Adrenal gland (tissue), 5 donors: ENCODE data around the gene MYL9.

Experiments
- POLR2A ChIP-seq, 2 donors: fragments of 450-650 bp; IDR thresholded peaks; one replicate each; pipeline ENCODE4 v1.6.1; 2017; ENCODE audit warnings: antibody characterized with exemption in 2 of 2, mild to moderate bottlenecking in 2 of 2, moderate library complexity in 1 of 2
- TF ChIP-seq, protein P1 (sequence below), 6 experiments: fragments of 450-650 bp in 4 of 6; fragments of 200-600 bp in 2 of 6; sonication (generic) in 1 of 6; IDR thresholded peaks; 1 replicate in 5 of 6; 2 replicates in 1 of 6; pipeline versions ENCODE4 v1.5.1 to v1.8.0; 2016 to 2021; ENCODE audit warnings: antibody characterized with exemption in 6 of 6, mild to moderate bottlenecking in 2 of 6, moderate library complexity in 1 of 6
- donor health status: DM: no; HTN: no; CAD: no.

DNA sequence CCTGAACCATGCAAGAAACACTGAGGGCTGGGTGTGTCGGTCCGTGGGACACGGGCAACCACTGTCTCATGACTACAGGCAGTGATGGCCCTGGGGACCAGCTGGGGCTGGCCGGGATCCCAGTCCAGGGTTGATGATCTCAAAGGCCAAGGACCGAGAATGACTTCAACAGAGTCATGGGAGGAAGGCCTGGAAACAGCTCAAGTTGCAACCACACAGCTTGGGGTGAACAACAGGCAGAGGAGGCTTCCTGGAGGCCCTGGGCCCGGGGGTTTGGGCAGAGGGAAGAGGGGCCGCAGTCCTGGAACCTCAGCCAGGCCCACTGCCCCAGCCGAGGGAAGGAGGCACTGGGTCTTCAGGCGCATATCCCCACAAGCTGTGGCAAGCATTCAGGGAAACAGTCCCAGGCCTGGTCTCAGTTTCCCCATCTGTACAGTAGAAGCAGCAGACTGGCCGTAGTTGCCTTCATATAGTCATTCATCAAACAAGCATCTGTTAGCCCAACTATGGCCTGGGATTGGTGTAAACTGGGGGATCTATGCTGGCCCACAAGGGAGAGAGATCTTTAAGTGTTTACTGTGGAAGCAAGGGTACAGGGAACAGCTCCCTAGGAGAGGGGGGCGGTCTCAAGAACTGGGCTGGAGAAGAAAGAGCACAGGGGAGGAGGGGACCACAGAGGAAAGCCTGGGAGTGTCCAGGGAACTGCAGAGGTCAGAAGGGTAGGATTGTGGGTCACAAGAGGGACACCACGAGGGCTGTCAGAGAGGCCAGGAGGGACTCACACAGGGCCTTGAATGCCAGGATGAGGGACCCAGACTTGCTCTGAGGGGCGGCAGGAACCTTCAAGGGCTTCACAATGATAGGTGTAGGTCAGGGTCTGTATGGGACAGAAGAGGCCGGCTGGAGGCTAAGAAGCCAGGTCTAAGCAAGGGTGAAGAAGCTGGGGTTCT, 2.1 kb downstream of the MYL9 start:
- peak in 1 of 2 donors; percentile 95 for TF ChIP-seq POLR2A (IDR thresholded peaks at IDR 0.05)
- TF ChIP-seq, protein P1, sequence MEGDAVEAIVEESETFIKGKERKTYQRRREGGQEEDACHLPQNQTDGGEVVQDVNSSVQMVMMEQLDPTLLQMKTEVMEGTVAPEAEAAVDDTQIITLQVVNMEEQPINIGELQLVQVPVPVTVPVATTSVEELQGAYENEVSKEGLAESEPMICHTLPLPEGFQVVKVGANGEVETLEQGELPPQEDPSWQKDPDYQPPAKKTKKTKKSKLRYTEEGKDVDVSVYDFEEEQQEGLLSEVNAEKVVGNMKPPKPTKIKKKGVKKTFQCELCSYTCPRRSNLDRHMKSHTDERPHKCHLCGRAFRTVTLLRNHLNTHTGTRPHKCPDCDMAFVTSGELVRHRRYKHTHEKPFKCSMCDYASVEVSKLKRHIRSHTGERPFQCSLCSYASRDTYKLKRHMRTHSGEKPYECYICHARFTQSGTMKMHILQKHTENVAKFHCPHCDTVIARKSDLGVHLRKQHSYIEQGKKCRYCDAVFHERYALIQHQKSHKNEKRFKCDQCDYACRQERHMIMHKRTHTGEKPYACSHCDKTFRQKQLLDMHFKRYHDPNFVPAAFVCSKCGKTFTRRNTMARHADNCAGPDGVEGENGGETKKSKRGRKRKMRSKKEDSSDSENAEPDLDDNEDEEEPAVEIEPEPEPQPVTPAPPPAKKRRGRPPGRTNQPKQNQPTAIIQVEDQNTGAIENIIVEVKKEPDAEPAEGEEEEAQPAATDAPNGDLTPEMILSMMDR (IDR thresholded peaks at IDR 0.05) = no peak
